ENCODE measurements around the gene GABRB3. TPM values are rescaled to one million over a fixed set of nuclear protein-coding genes. Genes with fewer than 3 reads are reported as not detected.

GABRB3 gene
- polyA plus RNA-seq, 1 donor = 2.3 TPM

DNA sequence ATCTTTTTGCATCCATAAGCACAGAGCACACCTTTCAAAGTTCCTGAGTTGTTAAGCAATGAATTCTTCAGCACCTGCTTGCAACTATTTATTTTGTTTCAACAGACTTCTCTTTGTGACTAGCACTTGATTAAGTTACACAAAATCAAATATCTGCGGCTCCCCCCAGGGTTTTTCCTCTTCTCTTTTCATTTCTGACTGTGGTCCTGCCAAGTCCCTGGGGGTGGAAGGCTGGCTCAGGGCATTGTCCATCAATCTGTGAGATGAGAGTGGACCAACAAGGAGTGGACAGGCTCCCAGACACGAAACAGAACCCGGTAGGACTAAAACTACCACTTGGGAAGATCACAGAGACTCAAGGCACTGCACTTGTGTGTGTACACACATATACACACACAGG lies 96.8 kb downstream of the GABRB3 start:
- DNase-seq = no peak

DNA sequence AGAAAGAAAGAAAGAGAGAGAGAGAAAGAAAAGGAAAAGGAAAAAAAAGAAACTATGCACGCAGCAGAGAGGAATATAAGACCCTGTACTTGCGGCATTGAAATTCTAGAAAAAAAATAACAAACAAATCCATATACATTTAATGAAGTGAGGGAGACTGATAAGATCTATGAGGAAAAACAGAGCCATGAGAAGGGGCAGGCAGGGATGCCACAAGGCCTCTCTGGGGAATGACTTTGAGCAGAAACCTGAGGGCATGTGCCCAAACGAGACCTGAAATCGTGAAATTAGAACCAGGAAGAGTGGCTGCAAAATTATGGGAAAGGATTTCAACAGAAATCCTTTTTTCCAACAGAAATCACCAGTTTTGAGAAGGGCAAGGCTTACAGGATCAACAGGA lies 98.4 kb downstream of the GABRB3 start:
- DNase-seq = no peak

DNA sequence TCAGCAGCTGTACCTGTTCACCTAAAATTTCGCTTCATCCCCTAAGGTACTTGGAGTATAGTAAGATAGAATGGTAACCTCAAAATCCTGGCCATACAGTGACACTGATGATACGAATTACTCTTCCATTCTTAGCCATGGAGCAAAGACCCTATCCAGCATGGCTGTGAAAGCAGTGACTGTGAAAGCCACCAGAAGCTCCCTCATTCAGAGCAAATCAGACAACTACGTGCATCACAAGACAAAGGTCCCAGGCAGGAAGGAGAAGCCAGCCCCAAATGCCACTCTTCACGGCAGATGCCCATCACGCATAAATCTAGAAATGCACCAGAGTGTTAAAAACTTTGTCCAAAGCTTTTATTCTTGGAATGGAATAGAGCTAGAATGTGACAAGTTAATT lies 99.4 kb downstream of the GABRB3 start:
- no peak for DNase-seq

DNA sequence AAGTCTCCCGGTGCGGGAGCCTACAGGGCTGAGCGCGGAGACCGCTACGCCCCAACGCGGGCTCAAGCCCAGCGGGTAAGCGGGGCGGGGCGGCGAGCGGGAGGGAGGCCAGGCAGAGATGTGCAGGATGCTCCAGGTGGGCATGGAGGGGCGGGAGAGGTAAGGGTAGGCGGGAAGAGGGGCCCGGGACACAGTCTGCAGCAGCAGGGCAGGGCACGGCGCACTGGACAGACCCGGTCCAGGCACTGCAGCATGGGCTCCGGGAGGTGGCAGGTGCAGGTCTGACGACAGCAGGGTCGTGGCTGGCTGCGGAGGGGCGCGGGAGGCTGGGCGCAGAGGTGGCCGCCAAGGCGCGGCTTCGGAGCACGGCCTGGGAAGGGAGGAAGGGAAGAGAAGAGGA lies 102.8 kb downstream of the GABRB3 start:
- no peak for DNase-seq

GRCh38 chr15:26667222-26667988 lies 105.5 kb downstream of the GABRB3 start:
- no peak for DNase-seq

DNA sequence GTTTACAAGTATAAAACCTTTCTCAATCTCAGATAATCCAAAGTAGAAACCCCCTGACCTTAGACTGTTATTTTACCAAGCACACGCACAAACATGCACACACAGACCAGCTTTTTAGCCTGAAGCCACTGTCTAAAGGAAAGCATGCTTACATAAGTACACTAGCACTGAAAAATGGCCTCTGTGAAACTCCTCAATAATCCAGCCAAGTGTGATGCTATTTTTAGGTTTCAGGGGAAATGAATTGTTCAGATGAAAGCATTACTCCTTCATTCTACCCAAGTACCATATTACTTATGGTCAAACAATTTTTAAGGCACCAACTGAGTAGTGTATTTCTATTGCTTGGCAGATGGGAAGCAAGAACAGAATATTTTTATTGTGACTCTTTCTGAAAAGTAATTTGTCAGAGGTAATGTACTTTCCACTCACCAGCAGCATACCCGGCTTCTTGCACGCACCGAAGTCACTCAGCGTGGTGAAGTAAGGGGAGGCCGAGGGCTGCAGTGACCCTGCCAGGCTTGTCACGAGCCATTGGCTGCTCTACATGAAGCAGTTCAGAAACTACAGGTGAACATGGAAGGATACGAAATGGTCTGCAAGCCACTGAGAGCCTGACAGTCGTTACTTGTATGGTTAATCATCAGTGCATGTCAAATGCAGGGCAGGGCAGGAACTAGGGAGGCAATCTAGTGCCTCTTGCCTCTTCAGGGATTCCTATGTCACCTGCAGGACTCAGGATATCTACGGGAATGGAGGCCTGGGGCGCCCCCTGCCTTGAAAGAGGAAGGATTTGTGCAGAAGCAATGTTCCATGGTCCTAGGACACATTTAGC lies 106.7 kb downstream of the GABRB3 start:
- DNase-seq = peak; percentile 38

- no peak for DNase-seq
Observed at GRCh38 chr15:26662283-26662682, 110.6 kb downstream of the GABRB3 start.

GRCh38 chr15:26661748-26662147 lies 111.1 kb downstream of the GABRB3 start:
- DNase-seq = no peak

DNA sequence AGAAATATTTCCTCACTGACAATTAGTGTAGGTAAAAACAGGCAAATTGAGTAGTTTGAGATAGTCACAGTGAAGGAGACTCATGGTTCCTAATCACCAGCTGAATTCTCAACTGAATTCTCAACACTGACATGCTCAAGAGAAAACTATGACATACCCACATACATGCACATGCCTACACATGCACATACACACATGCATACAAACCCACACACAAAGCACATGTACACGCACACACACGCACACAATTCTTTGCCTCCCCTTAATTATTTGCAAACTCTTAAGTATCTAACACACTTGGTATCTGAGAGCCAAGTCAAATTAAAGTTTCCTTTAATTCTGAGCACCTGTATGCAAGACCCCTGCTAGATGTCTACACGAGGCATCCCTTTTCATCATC lies 111.8 kb downstream of the GABRB3 start:
- no peak for DNase-seq

- no peak for DNase-seq
Observed at GRCh38 chr15:26660241-26660640, 112.6 kb downstream of the GABRB3 start.

GRCh38 chr15:26658290-26658689 lies 114.6 kb downstream of the GABRB3 start:
- DNase-seq = no peak

GRCh38 chr15:26656080-26656479 lies 116.8 kb downstream of the GABRB3 start:
- DNase-seq = no peak

GRCh38 chr15:26651909-26652308 lies 121.0 kb downstream of the GABRB3 start:
- DNase-seq = no peak

DNA sequence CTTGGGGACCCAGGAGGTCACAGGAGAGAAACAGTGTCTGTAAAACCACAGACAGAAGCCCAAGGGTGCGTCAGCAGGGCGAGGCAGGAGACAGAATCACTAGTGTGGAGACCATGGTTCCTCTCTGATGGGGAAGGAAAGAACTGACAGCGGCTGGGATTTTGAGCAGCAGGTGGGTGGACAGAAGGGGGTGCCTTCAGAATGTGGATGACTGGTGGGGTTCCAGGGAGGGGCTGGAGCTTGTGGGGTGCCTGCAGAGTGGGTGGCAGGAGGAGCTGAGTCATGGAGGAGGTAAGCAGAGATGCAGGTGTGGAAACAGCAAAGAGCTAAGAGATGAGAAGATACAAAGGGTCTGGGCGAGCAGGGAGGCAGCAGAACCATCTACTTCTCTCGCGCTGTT lies 124.2 kb downstream of the GABRB3 start:
- no peak for DNase-seq

- no peak for DNase-seq
Observed at GRCh38 chr15:26644948-26645347, 127.9 kb downstream of the GABRB3 start.

DNA sequence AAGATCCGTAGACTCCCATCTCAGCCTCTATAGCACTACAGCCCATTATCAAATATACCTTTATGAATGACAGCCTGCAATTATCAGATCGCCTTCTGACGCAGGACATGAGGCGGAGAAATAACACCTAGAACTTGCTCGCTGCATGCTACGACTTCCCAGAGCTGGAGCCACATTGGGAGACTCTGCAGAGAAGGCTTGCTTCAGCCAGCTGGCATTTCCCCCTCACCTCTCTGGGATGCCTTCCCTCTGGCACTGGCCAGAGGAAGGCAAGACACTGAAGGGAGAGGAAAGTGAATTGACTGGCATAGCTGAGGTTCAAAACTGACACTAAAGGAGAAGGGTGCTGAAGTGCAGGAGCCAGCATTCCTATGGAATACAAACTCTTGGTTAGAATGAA lies 131.7 kb downstream of the GABRB3 start:
- DNase-seq = no peak

DNA sequence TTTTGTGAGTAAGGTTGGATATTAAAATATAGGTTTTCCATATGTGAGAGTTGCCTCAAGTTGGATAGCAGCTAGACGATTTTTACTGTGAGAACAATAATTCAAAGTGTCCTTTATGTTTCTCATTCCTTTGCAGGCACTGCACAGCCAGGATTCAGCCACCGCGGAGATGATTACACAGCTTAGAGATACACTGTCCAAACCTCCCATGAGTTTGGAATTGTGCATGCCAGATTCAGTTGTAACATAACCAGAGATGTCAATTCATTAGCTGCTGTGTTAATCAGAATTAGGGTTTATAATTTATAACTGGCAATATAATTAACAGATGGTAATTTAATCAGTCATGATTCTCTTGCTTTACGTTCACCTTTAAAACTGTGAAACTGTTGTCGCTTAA lies 132.3 kb downstream of the GABRB3 start:
- no peak for DNase-seq

GRCh38 chr15:26639966-26640365 lies 132.9 kb downstream of the GABRB3 start:
- no peak for DNase-seq

DNA sequence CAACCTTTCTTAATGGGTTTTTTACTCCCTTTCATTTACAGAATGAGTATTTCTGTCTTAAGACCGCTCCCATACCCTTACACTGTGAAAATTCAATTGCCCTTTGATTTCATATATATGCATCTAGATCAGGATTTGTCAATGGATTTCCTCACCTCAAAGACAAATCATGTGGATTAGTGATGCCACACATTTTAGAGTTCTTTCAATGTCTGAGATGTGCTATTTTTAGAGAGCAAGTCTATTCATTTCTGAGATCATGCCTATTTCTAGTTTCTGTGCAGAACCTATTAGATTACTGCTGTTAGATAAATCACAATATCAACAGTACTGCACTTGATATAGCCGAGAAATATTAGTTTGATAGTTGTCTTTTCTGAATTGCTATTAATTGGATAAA lies 137.3 kb downstream of the GABRB3 start:
- no peak for DNase-seq

DNA sequence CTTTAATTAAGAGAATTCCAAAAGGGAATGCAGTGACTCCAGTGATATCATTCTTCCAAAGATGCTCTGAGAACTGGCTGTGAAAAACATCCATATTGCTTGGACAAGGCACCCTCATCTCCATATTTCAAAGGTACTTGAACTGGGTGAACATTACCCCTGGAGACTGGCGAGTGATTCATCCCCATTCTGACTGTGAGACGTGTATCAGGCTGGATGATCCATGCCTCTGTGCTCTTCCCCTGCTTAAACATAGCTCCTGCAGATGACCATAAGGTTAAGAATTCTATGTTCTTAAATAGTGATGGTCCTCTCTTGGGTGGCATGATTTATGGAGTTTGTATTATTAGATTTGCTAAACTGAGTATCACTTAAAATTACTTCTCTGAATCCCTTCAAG lies 137.8 kb downstream of the GABRB3 start:
- no peak for DNase-seq

GRCh38 chr15:26634319-26634718 lies 138.5 kb downstream of the GABRB3 start:
- no peak for DNase-seq

DNA sequence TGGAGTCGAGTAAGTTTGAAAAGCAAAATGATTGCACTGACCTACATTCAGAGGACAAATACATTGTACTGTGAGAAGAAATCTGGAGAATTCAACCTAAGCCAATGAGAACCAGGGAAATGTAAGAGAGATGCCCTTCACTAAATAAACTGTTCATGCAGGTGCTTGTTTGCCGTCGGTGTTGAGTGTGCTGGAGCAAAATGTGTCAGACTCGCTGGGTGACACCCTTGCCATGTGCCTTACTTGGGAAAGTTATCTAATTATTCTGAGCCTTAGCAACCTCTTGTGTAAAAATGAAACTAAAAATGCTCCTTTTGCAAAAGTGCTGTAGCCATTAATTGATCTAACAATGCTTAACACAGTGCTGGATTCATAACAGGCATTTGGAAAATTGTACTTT lies 140.4 kb downstream of the GABRB3 start:
- DNase-seq = no peak

DNA sequence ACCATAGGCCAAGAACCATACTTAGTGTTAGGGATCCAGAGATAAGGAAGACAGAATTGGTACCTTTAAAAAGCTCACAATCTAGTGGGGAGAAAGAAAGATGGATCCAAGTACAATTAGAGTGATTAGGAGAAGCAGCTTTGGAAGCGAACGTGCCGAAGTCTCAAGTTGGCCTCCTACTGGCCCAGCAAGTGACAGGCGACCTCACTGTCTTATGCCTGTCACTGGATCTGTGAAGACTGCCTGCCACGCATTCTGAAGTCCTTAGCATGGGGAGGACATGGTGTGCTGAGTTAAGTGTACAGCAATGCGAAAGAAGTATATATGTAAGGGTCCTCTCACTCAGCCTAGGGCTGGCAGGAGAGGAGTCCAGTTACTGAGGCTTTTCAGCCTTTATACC lies 141.0 kb downstream of the GABRB3 start:
- DNase-seq = no peak

DNA sequence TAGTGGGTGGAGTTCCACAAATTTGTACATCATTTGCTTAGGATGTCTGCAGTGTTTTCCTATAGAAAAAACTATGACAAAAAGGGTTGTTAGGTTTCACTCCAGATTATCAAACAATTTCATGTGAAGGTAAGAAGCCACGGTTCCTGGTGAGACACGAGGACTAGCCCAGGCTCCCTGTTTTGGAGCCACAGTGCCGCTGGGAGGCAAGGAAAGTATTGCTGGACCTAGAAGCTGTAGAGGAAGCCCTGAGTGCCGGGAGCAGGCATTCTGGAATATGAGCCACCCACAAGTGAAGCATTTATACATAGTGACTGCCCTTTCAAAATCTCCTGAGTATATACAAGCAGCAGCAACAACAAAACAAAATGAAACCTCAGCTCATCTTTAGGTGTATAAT lies 142.0 kb downstream of the GABRB3 start:
- no peak for DNase-seq
